GM12865 (cell line): ENCODE measurements around the gene CNGB1.

ENCODE experiments used
- DNase-seq: peaks from one replicate; pipeline ENCODE4 v3.0.0; 2010; ENCODE audit warnings: low read depth
- H3K4me3 ChIP-seq: 2 replicates; pipeline ENCODE4 v1.5.1; 2011; ENCODE audit warnings: mild to moderate bottlenecking, low read depth, low read length, control low read depth
- CTCF ChIP-seq: IDR thresholded peaks from 2 replicates; pipeline ENCODE4 v1.5.1; 2011; ENCODE audit warnings: low read length, control low read depth, low read depth, inconsistent platforms; ENCODE audit not compliant: insufficient read depth; ENCODE audit errors: missing control alignments

Gene CNGB1

GRCh38 chr16:57938484-57938883 is 32.4 kb downstream of the CNGB1 start:
- TF ChIP-seq CTCF, result no peak
- no peak overlapping the region for H3K4me3 ChIP-seq
- DNase-seq, result no peak

- no peak for TF ChIP-seq CTCF
Observed at GRCh38 chr16:57937861-57938260, 33.1 kb downstream of the CNGB1 start.

DNA sequence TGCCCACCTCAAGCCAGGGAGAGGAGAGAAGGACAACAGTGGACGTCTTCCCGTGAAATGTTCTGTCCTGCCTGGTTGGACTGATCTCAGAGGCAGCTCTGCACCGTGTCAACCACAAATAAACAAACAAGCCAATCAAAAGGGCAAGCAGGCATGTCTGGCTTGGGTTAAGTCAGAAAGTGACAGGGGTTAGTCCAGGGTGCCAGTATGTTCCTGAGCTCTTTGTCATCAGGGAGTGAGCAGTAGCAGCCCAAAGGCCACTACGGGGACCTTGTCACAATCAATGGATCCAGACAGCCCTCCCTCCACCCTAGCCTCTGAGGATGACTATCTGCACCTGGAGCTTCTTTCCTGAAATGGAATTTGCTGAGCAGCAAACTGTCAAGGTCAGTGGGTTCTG is 35.0 kb downstream of the CNGB1 start:
- H3K4me3 ChIP-seq, result no peak overlapping the region
- DNase-seq, result no peak
- TF ChIP-seq CTCF, result no peak

More at GRCh38 chr16:57937861-57938260, 33.1 kb downstream of the CNGB1 start:
- no peak for DNase-seq
- H3K4me3 ChIP-seq, result no peak overlapping the region

GRCh38 chr16:57930533-57930932 is 40.4 kb downstream of the CNGB1 start:
- no peak for TF ChIP-seq CTCF

DNA sequence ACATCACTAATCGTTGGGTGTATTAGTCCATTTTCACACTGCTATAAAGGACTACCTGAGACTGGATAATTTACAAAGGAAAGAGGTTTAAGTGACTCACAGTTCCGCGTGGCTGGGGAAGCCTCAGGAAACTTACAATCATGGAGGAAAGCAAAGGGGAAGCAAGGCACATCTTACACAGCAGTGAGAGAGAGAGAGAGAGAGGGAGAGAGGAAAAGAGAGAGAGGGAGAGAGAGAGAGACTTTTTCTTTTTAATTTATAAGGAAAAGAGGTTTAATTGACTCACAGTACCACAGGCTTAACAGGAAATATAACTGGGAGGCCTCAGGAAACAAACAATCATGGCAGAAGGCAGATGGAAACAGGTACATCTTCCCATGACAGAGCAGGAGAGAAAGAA is 41.7 kb downstream of the CNGB1 start:
- H3K4me3 ChIP-seq, result no peak overlapping the region
- TF ChIP-seq CTCF, result no peak
- DNase-seq, result no peak

More at GRCh38 chr16:57930533-57930932, 40.4 kb downstream of the CNGB1 start:
- H3K4me3 ChIP-seq, result no peak overlapping the region
- DNase-seq, result no peak

DNA sequence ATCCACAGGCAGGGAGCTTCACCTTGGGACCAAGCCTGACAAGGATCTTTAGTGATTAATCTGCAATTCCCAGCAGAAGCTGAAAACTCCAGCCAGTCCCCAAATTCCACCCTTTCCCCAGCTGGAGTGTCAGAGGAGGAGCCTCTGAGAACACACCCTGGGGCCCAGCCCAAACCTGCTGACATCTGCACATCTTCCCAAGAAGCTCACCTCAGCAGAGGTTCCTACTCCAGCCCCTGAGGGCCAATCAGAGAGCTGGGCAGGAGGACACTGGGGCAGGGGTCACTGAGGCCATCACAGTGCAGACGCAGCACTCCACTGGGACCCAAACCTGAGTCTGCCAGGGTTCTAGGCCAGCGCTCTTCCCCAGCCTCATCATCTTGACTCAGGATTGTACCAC is 44.9 kb downstream of the CNGB1 start:
- TF ChIP-seq CTCF, result no peak

GRCh38 chr16:57925310-57925709 is 45.6 kb downstream of the CNGB1 start:
- no peak for DNase-seq
- no peak for TF ChIP-seq CTCF
- no peak overlapping the region for H3K4me3 ChIP-seq

More for the DNA sequence above, 44.9 kb downstream of the CNGB1 start:
- DNase-seq, result no peak
- H3K4me3 ChIP-seq, result no peak overlapping the region
